Neural cell (in vitro differentiated cells): ENCODE data around the gene KRTAP12-1. TPM values are rescaled to one million over a fixed set of nuclear protein-coding genes. Genes with fewer than 3 reads are reported as not detected.

Source experiments
- H2AFZ ChIP-seq: fragments of 200-600, 300-800 bp; sonication (generic), shearing (Covaris generic); 2 replicates; pipeline ENCODE4 v1.6.0; 2014; ENCODE audit warnings: low read depth, mild to moderate bottlenecking, antibody characterized with exemption, low read length, moderate library complexity
- H3F3A ChIP-seq: fragments of 200-600 bp; shearing (Covaris generic); 2 replicates; pipeline ENCODE4 v1.6.1; 2016; ENCODE audit warnings: mild to moderate bottlenecking, moderate library complexity, mixed read lengths, antibody characterized with exemption, low read length; ENCODE audit not compliant: insufficient read depth, poor library complexity, severe bottlenecking
- H3K27ac ChIP-seq: fragments of 200-600, 300-800 bp; sonication (generic), shearing (Covaris generic); 2 replicates; pipeline ENCODE4 v1.5.1; 2014; ENCODE audit warnings: mild to moderate bottlenecking, low read length, moderate library complexity
- H3K27me3 ChIP-seq: fragments of 300-800, 200-600 bp; sonication (generic), shearing (Covaris generic); 2 replicates; pipeline ENCODE4 v1.6.0; 2014; ENCODE audit warnings: mild to moderate bottlenecking, low read depth, low read length, moderate library complexity; ENCODE audit not compliant: insufficient read depth
- H3K36me3 ChIP-seq: fragments of 300-800, 200-600 bp; sonication (generic), shearing (Covaris generic); 2 replicates; pipeline ENCODE4 v1.5.1; 2014; ENCODE audit warnings: mild to moderate bottlenecking, antibody characterized with exemption, low read length, moderate library complexity; ENCODE audit not compliant: insufficient read depth
- H3K4me2 ChIP-seq: fragments of 300-800, 200-600 bp; sonication (generic), shearing (Covaris generic); 2 replicates; pipeline ENCODE4 v1.6.0; 2014; ENCODE audit warnings: mild to moderate bottlenecking, low read length
- H3K4me3 ChIP-seq: fragments of 300-800, 200-600 bp; sonication (generic), shearing (Covaris generic); 2 replicates; pipeline ENCODE4 v1.5.1; 2014; ENCODE audit warnings: mild to moderate bottlenecking, low read length, moderate library complexity
- H3K79me2 ChIP-seq: fragments of 200-600 bp; shearing (Covaris generic); replicated peaks from 2 replicates; pipeline ENCODE4 v1.6.0; 2014; ENCODE audit warnings: mild to moderate bottlenecking, low read length, moderate library complexity; ENCODE audit not compliant: insufficient read depth
- H3K9ac ChIP-seq: fragments of 300-800, 200-600 bp; sonication (generic), shearing (Covaris generic); 2 replicates; pipeline ENCODE4 v1.6.1; 2016; ENCODE audit warnings: mild to moderate bottlenecking, low read length, mixed read lengths
- H3K9me2 ChIP-seq: fragments of 200-600 bp; shearing (Covaris generic); 2 replicates; pipeline ENCODE4 v1.6.1; 2016; ENCODE audit warnings: mild to moderate bottlenecking, low read length, mixed read lengths; ENCODE audit not compliant: insufficient read depth
- H3K9me3 ChIP-seq: fragments of 200-600, 300-800 bp; sonication (generic), shearing (Covaris generic); 2 replicates; pipeline ENCODE4 v1.6.1; 2016; ENCODE audit warnings: mild to moderate bottlenecking, mixed run types, low read length, moderate library complexity, mixed read lengths
- H4K20me1 ChIP-seq: fragments of 200-600 bp; shearing (Covaris generic); 2 replicates; pipeline ENCODE4 v1.6.1; 2016; ENCODE audit warnings: mild to moderate bottlenecking, mixed run types; ENCODE audit not compliant: insufficient read depth
- CTCF ChIP-seq: fragments of 450-650 bp; IDR thresholded peaks from 2 replicates; pipeline ENCODE4 v1.5.1; 2014; ENCODE audit warnings: antibody characterized with exemption, mild to moderate bottlenecking, moderate library complexity; ENCODE audit not compliant: poor library complexity, severe bottlenecking
- EP300 ChIP-seq: fragments of 450-650 bp; conservative IDR thresholded peaks from 2 replicates; pipeline ENCODE4 v1.6.1; 2014; ENCODE audit warnings: antibody characterized with exemption, mild to moderate bottlenecking, moderate library complexity; ENCODE audit not compliant: poor library complexity, severe bottlenecking
- EZH2 ChIP-seq: fragments of 200-600, 300-800 bp; shearing (Covaris generic), sonication (generic); IDR thresholded peaks from 2 replicates; pipeline ENCODE4 v1.6.1; 2014; ENCODE audit warnings: antibody characterized with exemption, low read length, borderline replicate concordance, mild to moderate bottlenecking; ENCODE audit not compliant: insufficient read depth, poor library complexity, severe bottlenecking
- MXI1 ChIP-seq: fragments of 450-650 bp; conservative IDR thresholded peaks from 2 replicates; pipeline ENCODE4 v1.6.1; 2014; ENCODE audit warnings: antibody characterized with exemption, mild to moderate bottlenecking; ENCODE audit not compliant: poor library complexity, severe bottlenecking
- POLR2AphosphoS5 ChIP-seq: IDR thresholded peaks from 2 replicates; pipeline ENCODE4 v1.6.1; 2012
- RAD21 ChIP-seq: fragments of 450-650 bp; conservative IDR thresholded peaks from 2 replicates; pipeline ENCODE4 v1.6.1; 2014; ENCODE audit warnings: antibody characterized with exemption, mild to moderate bottlenecking, moderate library complexity
- SMC3 ChIP-seq: fragments of 450-650 bp; conservative IDR thresholded peaks from 2 replicates; pipeline ENCODE4 v1.6.1; 2014; ENCODE audit warnings: antibody characterized with exemption, mild to moderate bottlenecking, moderate library complexity; ENCODE audit not compliant: poor library complexity
- TAF1 ChIP-seq: IDR thresholded peaks from 2 replicates; pipeline ENCODE4 v1.6.1; 2012; ENCODE audit warnings: low read depth
- polyA plus RNA-seq: library from polyadenylated mRNA; depleted of rRNA; stranded (reverse); fragments of >200 nt; gene quantifications from 2 replicates; pipeline ENCODE4 v1.2.3, GENCODE V29; 2014
- TF ChIP-seq, protein P1 (sequence below): IDR thresholded peaks from 2 replicates; pipeline ENCODE4 v1.6.1; 2012; ENCODE audit warnings: borderline replicate concordance

KRTAP12-1 gene
- polyA plus RNA-seq, 1 donor from 2014 or later, result not detected

DNA sequence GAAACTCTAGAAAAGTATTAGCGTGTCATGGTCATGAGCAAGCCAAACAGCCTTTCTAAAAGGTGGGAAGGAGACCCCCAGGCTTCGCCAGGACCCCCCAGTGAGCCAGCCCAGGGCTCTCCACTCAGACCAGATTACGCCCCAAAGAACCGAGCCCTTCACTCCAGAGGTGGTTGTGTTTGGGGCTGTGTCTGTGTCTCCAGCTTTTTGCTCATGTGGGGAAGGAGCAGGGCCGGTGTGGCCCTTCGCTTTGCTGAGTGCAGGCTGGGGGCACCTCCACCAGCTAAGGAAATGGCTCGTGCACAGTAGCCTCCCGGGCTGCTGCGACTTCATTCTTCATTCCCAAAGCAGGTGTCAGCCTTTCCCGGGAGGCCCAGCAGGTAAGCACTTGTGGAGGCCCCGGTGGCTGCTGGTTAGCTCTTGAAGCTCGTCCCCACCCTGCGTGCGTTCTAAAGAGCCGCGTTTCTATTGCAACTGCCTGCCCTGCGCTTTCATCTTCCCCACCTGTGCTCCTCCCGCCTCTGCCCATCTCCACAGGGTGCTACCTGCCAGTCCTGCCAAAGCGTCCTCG lies 28.9 kb upstream of the KRTAP12-1 start:
- Histone ChIP-seq H3K4me3 (peak overlapping the region; percentile 57), H3K27ac (no peak overlapping the region), H3K4me2 (no peak overlapping the region)

DNA sequence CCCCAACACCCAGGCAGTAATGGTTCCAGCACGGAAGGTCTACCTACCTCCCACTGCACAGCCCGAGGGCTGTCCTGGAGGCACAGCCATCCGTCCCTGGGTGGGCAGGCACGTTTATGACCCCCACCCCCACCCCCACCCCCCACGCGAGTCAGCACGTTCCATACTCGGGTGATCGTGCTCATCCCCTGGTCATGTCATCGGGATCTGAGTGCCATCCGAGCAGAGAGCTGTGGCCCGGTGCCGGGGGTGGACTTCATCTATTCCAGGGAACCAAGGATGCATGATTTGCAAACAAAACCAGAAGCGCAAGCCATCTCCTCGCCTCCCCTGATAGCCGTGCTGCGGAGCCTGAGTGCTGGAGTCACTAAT lies 28.3 kb upstream of the KRTAP12-1 start:
- Histone ChIP-seq H3K9me2 (no peaks in the 10 kb centered on the region), H3K27me3 (peaks cover 84% of the 10 kb centered on the region), H3K27ac (no peak overlapping the region), H2AFZ (no peak overlapping the region), H4K20me1 (no peaks in the 10 kb centered on the region), H3K4me2 (no peak overlapping the region), H3K9me3 (no peaks in the 10 kb centered on the region), H3K79me2 (no peaks in the 10 kb centered on the region), H3K36me3 (no peaks in the 10 kb centered on the region), H3K4me3 (peak overlapping the region; percentile 52), H3F3A (no peaks in the 10 kb centered on the region), H3K9ac (no peak overlapping the region)
- TF ChIP-seq POLR2AphosphoS5 (no peak), MXI1 (no peak), EZH2 (no peak), RAD21 (no peak), CTCF (no peak), TAF1 (no peak), EP300 (no peak), SMC3 (no peak)
- TF ChIP-seq, protein P1, sequence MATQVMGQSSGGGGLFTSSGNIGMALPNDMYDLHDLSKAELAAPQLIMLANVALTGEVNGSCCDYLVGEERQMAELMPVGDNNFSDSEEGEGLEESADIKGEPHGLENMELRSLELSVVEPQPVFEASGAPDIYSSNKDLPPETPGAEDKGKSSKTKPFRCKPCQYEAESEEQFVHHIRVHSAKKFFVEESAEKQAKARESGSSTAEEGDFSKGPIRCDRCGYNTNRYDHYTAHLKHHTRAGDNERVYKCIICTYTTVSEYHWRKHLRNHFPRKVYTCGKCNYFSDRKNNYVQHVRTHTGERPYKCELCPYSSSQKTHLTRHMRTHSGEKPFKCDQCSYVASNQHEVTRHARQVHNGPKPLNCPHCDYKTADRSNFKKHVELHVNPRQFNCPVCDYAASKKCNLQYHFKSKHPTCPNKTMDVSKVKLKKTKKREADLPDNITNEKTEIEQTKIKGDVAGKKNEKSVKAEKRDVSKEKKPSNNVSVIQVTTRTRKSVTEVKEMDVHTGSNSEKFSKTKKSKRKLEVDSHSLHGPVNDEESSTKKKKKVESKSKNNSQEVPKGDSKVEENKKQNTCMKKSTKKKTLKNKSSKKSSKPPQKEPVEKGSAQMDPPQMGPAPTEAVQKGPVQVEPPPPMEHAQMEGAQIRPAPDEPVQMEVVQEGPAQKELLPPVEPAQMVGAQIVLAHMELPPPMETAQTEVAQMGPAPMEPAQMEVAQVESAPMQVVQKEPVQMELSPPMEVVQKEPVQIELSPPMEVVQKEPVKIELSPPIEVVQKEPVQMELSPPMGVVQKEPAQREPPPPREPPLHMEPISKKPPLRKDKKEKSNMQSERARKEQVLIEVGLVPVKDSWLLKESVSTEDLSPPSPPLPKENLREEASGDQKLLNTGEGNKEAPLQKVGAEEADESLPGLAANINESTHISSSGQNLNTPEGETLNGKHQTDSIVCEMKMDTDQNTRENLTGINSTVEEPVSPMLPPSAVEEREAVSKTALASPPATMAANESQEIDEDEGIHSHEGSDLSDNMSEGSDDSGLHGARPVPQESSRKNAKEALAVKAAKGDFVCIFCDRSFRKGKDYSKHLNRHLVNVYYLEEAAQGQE, result no peak

More for the DNA sequence above, 28.9 kb upstream of the KRTAP12-1 start:
- no peaks in the 10 kb centered on the region for H3K9me3 ChIP-seq
- H3K27me3 ChIP-seq, result peaks cover 83% of the 10 kb centered on the region
- no peaks in the 10 kb centered on the region for H4K20me1 ChIP-seq
- TF ChIP-seq TAF1, result no peak
- TF ChIP-seq EP300, result no peak
- no peak for TF ChIP-seq POLR2AphosphoS5
- no peak for TF ChIP-seq CTCF
- TF ChIP-seq RAD21, result no peak
- TF ChIP-seq, protein P1, result no peak
- no peak for TF ChIP-seq MXI1
- no peak for TF ChIP-seq SMC3
- no peak for TF ChIP-seq EZH2
- H3K9ac ChIP-seq, result no peak overlapping the region
- no peaks in the 10 kb centered on the region for H3K9me2 ChIP-seq
- no peak overlapping the region for H2AFZ ChIP-seq
- H3K79me2 ChIP-seq, result no peaks in the 10 kb centered on the region
- H3K36me3 ChIP-seq, result no peaks in the 10 kb centered on the region
- no peaks in the 10 kb centered on the region for H3F3A ChIP-seq
